ENCODE measurements around the gene LCA5. TPM values are rescaled to one million over a fixed set of nuclear protein-coding genes. Genes with fewer than 3 reads are reported as not detected.

The LCA5 gene
- total RNA-seq, 1 experiment from 2014 or later, result 10.9 TPM

DNA sequence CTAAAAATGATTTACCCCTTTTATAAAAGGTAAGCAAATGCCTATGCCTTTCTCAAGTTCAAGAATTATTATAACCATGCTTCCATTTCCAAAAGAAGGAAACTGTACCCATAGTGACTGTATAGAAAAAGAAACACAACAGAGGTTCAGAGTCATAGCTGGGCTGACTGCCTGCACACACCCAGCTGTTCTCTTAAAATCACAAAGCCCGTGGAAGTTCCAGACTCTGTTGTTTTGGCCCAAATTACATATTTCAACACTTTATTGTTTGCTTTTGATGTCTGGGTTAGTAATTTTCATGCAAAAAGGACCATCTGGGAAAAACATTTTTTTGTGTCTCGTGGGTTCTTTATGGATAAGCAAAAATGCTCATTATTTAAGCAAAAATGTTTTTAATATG lies 99.2 kb downstream of the LCA5 start:
- Mint-ChIP-seq H3K4me3 (ENCODE audit: unreplicated experiment) (no peak overlapping the region), H3K27ac (ENCODE audit: unreplicated experiment) (no peak overlapping the region), H3K36me3 (ENCODE audit: insufficient read depth, unreplicated experiment) (no peaks in the 10 kb centered on the region), H3K4me1 (ENCODE audit: low read depth, unreplicated experiment) (peaks cover 28% of the 10 kb centered on the region), H3K27me3 (ENCODE audit: insufficient read depth, unreplicated experiment) (no peaks in the 10 kb centered on the region), H3K9me3 (ENCODE audit: unreplicated experiment) (peaks cover 9% of the 10 kb centered on the region)
- POLR2A ChIA-PET, result no interaction called here
- Histone ChIP-seq H3K27me3 (replicated peaks; ENCODE audit: control insufficient read depth, insufficient read depth, low read length) (no peaks in the 10 kb centered on the region), H3K36me3 (ENCODE audit: control insufficient read depth, insufficient read depth, low read length) (no peaks in the 10 kb centered on the region), H3K4me1 (peaks cover 32% of the 10 kb centered on the region), H3K4me3 (ENCODE audit: low read depth, low read length) (no peak overlapping the region), H3K9me3 (peaks cover 16% of the 10 kb centered on the region)
- intact Hi-C loops (cut with micrococcal nuclease; ENCODE audit: unreplicated experiment), result no loop called here
- CTCF ChIA-PET, result no interaction called here
- no TSS peak for BruUV-seq (replicated peaks)
- DNase-seq, result no peak
- TF ChIP-seq, protein P1, sequence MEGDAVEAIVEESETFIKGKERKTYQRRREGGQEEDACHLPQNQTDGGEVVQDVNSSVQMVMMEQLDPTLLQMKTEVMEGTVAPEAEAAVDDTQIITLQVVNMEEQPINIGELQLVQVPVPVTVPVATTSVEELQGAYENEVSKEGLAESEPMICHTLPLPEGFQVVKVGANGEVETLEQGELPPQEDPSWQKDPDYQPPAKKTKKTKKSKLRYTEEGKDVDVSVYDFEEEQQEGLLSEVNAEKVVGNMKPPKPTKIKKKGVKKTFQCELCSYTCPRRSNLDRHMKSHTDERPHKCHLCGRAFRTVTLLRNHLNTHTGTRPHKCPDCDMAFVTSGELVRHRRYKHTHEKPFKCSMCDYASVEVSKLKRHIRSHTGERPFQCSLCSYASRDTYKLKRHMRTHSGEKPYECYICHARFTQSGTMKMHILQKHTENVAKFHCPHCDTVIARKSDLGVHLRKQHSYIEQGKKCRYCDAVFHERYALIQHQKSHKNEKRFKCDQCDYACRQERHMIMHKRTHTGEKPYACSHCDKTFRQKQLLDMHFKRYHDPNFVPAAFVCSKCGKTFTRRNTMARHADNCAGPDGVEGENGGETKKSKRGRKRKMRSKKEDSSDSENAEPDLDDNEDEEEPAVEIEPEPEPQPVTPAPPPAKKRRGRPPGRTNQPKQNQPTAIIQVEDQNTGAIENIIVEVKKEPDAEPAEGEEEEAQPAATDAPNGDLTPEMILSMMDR (IDR thresholded peaks at IDR 0.05; ENCODE audit: insufficient read depth in 1 of 2, low read depth in 1 of 2, low read length in 1 of 2, severe bottlenecking in 1 of 2, unreplicated experiment in 1 of 2), result no peak

DNA sequence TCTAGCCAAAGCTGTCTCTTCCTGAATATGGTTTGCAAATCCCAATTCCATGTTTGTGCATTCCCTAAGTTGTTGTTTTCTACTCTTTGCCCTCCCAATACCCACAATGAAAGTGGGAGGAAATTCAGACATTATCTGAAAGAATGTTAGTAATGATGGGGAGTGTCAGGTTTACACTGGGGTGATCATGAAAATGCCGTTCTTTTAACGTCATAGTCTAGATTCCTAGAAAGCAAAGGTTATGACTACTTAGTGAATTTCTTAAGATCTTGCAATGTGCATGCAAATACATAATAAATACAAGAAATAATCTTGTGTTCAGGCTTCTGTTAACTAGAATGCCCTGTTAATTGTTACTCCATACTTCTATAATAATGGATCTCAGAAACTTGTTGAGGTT lies 101.0 kb downstream of the LCA5 start:
- Histone ChIP-seq H3K4me3 (ENCODE audit: low read depth, low read length) (no peak overlapping the region), H3K4me1 (peaks cover 49% of the 10 kb centered on the region), H3K27me3 (replicated peaks; ENCODE audit: control insufficient read depth, insufficient read depth, low read length) (no peaks in the 10 kb centered on the region), H3K9me3 (no peaks in the 10 kb centered on the region; the same call in 1 of the 2 replicates), H3K36me3 (ENCODE audit: control insufficient read depth, insufficient read depth, low read length) (no peaks in the 10 kb centered on the region)
- BruUV-seq (replicated peaks), result no TSS peak
- H3K27ac Mint-ChIP-seq (ENCODE audit: unreplicated experiment), result peak overlapping the region; percentile 72
- TF ChIP-seq, protein P1 (IDR thresholded peaks at IDR 0.05; ENCODE audit: insufficient read depth in 1 of 2, low read depth in 1 of 2, low read length in 1 of 2, severe bottlenecking in 1 of 2, unreplicated experiment in 1 of 2), result no peak
- ChIA-PET CTCF (no interaction called here), POLR2A (no interaction called here)
- no peaks in the 10 kb centered on the region for H3K9me3 Mint-ChIP-seq (ENCODE audit: unreplicated experiment)
- no peak overlapping the region for H3K4me3 Mint-ChIP-seq (ENCODE audit: unreplicated experiment)
- intact Hi-C loops (cut with micrococcal nuclease; ENCODE audit: unreplicated experiment), result loop anchor here (1.0 kb wide), 1 partner anchor 27 kb away; no protein-coding TSS in a partner anchor
- peak in 1 of 2 experiments; percentile 19 for DNase-seq
- H3K36me3 Mint-ChIP-seq (ENCODE audit: insufficient read depth, unreplicated experiment), result no peaks in the 10 kb centered on the region
- H3K4me1 Mint-ChIP-seq (ENCODE audit: low read depth, unreplicated experiment), result peaks cover 36% of the 10 kb centered on the region
- no peaks in the 10 kb centered on the region for H3K27me3 Mint-ChIP-seq (ENCODE audit: insufficient read depth, unreplicated experiment)

GRCh38 chr6:79435746-79436145 lies 101.5 kb downstream of the LCA5 start:
- peaks cover 51% of the 10 kb centered on the region for H3K4me1 ChIP-seq
- BruUV-seq (replicated peaks), result no TSS peak
- TF ChIP-seq, protein P1 (IDR thresholded peaks at IDR 0.05; ENCODE audit: insufficient read depth in 1 of 2, low read depth in 1 of 2, low read length in 1 of 2, severe bottlenecking in 1 of 2, unreplicated experiment in 1 of 2), result no peak
- Mint-ChIP-seq H3K4me3 (ENCODE audit: unreplicated experiment) (no peak overlapping the region), H3K9me3 (ENCODE audit: unreplicated experiment) (no peaks in the 10 kb centered on the region), H3K4me1 (ENCODE audit: low read depth, unreplicated experiment) (peaks cover 36% of the 10 kb centered on the region), H3K27ac (ENCODE audit: unreplicated experiment) (peak overlapping the region; percentile 72), H3K36me3 (ENCODE audit: insufficient read depth, unreplicated experiment) (no peaks in the 10 kb centered on the region), H3K27me3 (ENCODE audit: insufficient read depth, unreplicated experiment) (no peaks in the 10 kb centered on the region)
- no peaks in the 10 kb centered on the region for H3K36me3 ChIP-seq (ENCODE audit: control insufficient read depth, insufficient read depth, low read length)
- no peaks in the 10 kb centered on the region for H3K27me3 ChIP-seq (replicated peaks; ENCODE audit: control insufficient read depth, insufficient read depth, low read length)
- CTCF ChIA-PET, result no interaction called here
- H3K9me3 ChIP-seq, result no peaks in the 10 kb centered on the region; the same call in 1 of the 2 replicates
- no peak for DNase-seq
- intact Hi-C loops (cut with micrococcal nuclease; ENCODE audit: unreplicated experiment), result loop anchor here (1.0 kb wide), 1 partner anchor 28 kb away; no protein-coding TSS in a partner anchor
- POLR2A ChIA-PET, result no interaction called here
- no peak overlapping the region for H3K4me3 ChIP-seq (ENCODE audit: low read depth, low read length)

Other genes starting within 250 kb of the LCA5 start
- gene SH3BGRL2, start 93.9 kb upstream of the LCA5 start, total RNA-seq (2022), result 102 and 106 TPM in 2 replicates